ENCODE measurements around the gene SOCS2. TPM values are rescaled to one million over a fixed set of nuclear protein-coding genes. Genes with fewer than 3 reads are reported as not detected.
"Not testable (repeated sequence)": the region's sequence is repeated elsewhere in the genome, so short reads cannot be mapped to it uniquely, and the experiment has no call there.

The SOCS2 gene
- total RNA-seq, 2 donors from 2014 or later, result 21.4 to 25.5 TPM

- no peak for TF ChIP-seq CTCF (IDR thresholded peaks at IDR 0.05)
- no peaks in the 10 kb centered on the region for H3K9me3 ChIP-seq
- H3K27ac ChIP-seq, result no peak overlapping the region
These were observed 49.5 kb downstream of the SOCS2 start for GRCh38 chr12:93621986-93622385.

DNA sequence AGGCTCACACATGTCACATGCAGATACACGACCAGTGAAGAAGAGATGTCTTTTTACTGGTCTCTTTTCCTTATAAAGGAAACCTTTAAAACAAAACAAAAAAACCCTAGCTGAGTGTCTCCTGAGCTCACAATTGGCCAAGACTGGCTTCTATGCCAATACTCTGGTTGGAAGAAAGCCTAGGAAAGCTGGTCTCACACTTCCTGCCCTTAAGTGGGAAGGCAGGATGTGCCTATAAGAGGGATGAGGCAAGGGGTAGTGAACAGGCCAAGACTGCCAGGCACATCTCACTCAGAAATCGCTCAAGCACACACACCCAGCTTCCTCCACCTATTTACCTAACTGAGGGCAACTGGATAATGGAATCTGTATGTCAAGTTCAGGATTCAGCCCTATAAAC, 50.0 kb downstream of the SOCS2 start:
- no peak for DNase-seq (ENCODE audit: low spot score)
- Histone ChIP-seq H3K27me3 (no peaks in the 10 kb centered on the region), H3K4me1 (peaks cover 0 to 3% of the 10 kb centered on the region in 2 donors), H3K9me3 (no peaks in the 10 kb centered on the region), H3K27ac (no peak overlapping the region), H3K36me3 (no peaks in the 10 kb centered on the region), H3K4me3 (no peak overlapping the region)
- no peak for TF ChIP-seq CTCF (IDR thresholded peaks at IDR 0.05)

More at GRCh38 chr12:93621986-93622385, 49.5 kb downstream of the SOCS2 start:
- Histone ChIP-seq H3K4me1 (peaks cover 0 to 3% of the 10 kb centered on the region in 2 donors), H3K36me3 (no peaks in the 10 kb centered on the region), H3K4me3 (no peak overlapping the region), H3K27me3 (no peaks in the 10 kb centered on the region)
- no peak for DNase-seq (ENCODE audit: low spot score)

DNA sequence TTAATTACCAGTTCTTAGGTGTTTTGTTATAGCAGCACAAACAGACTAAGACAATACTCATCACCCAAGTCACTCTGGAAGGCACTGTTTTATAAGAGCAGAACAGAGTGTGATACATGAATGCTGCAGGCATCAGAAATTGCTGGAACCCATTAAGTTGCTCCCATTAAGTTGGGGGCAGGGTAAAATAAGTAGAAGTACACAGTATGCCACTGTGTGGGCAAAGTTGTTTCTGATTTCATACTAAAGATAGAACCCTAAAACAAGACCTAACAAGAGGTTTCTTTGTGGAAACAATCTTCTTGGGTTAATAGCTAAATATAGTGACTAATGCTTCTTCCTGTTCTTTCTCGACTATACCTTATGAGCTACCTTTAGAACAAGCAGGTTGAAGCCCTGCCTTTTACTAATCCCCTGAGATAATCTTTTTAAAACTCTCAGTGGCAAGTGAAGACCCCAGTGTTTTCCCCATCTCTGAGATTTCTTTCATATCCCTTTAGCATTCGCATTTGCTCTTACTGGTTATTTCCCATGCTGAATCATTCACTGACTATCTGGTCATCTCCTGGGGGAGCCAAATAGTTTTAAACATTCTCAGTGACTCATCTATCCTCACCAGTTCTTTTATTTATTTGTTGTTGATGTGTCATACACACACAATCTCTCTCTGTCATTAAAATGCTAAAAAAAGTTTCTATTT, 52.3 kb downstream of the SOCS2 start:
- TF ChIP-seq CTCF (IDR thresholded peaks at IDR 0.05), result no peak
- Histone ChIP-seq H3K27me3 (no peaks in the 10 kb centered on the region), H3K9me3 (no peaks in the 10 kb centered on the region), H3K36me3 (no peaks in the 10 kb centered on the region), H3K27ac (no peak overlapping the region), H3K4me3 (no peak overlapping the region), H3K4me1 (peaks cover 0 to 3% of the 10 kb centered on the region in 2 donors)
- DNase-seq (ENCODE audit: low spot score), result no peak

DNA sequence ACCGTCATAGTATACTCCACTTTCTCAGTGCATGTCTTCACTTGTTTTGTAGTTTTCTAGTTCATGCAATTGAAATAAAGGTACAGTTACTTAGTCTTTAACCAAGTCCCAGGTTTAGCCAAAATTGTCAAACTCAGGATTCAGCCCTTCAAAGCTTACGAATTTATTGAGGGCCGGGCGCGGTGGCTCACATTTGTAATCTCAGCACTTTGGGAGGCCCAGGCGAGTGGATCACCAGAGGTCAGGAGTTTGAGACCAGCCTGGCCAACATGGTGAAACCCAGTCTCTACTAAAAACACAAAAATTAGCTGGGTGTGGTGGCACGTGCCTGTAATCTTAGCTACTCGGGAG, 52.8 kb downstream of the SOCS2 start:
- H3K27ac ChIP-seq; H3K9me3 ChIP-seq; DNase-seq (ENCODE audit: low spot score); H3K27me3 ChIP-seq; H3K36me3 ChIP-seq; H3K4me3 ChIP-seq; H3K4me1 ChIP-seq: not testable (repeated sequence)

GRCh38 chr12:93626160-93626559, 53.7 kb downstream of the SOCS2 start:
- no peaks in the 10 kb centered on the region for H3K27me3 ChIP-seq
- H3K9me3 ChIP-seq, result no peaks in the 10 kb centered on the region
- H3K36me3 ChIP-seq, result no peaks in the 10 kb centered on the region
- H3K4me3 ChIP-seq, result no peak overlapping the region
- no peak overlapping the region for H3K27ac ChIP-seq
- DNase-seq (ENCODE audit: low spot score), result no peak
- TF ChIP-seq CTCF (IDR thresholded peaks at IDR 0.05), result no peak
- H3K4me1 ChIP-seq, result peaks cover 0 to 3% of the 10 kb centered on the region in 2 donors

Other genes with a start within 250 kb of the SOCS2 start
- gene NUDT4, start 194.8 kb upstream of the SOCS2 start, total RNA-seq, result 100 to 1,000 TPM; 103 to 158 TPM
- gene UBE2N, start 130.7 kb upstream of the SOCS2 start, total RNA-seq, result 10 to 100 TPM; 30.2 to 41.5 TPM
- gene MRPL42, start 105.2 kb upstream of the SOCS2 start, total RNA-seq, result 10 to 100 TPM; 33.9 to 57.8 TPM
- 10 to 100 TPM; 56.1 to 94.8 TPM for gene CRADD, start 104.7 kb downstream of the SOCS2 start, total RNA-seq

All from right atrium auricular region (tissue), 2 donors.